Vagina (tissue), 2 donors: ENCODE results near the gene PTK7.
"Not testable (repeated sequence)": the region's sequence is repeated elsewhere in the genome, so short reads cannot be mapped to it uniquely, and the experiment has no call there.

ENCODE experiments used
- POLR2A ChIP-seq, 2 donors: fragments of 450-650 bp; IDR thresholded peaks; one replicate each; pipeline ENCODE4 v1.6.1; 2017; ENCODE audit warnings: antibody characterized with exemption in 2 of 2, mild to moderate bottlenecking in 2 of 2, moderate library complexity in 2 of 2
- POLR2AphosphoS5 ChIP-seq, 2 donors: sonication (generic); formaldehyde crosslinking; IDR thresholded peaks; one replicate each; pipeline ENCODE4 v1.9.0; 2017; ENCODE audit warnings: antibody characterized with exemption in 2 of 2, mild to moderate bottlenecking in 2 of 2, low read depth in 1 of 2; ENCODE audit not compliant: insufficient read depth in 1 of 2
- TF ChIP-seq, protein P1 (sequence below), 3 experiments: fragments of 450-650 bp in 2 of 3; fragments of 200-600 bp in 1 of 3; sonication (generic) in 1 of 3; IDR thresholded peaks; one replicate each; pipeline ENCODE4 v1.5.1; 2017 to 2019; ENCODE audit warnings: antibody characterized with exemption in 3 of 3, mild to moderate bottlenecking in 2 of 3, moderate library complexity in 2 of 3

GRCh38 chr6:43139973-43140372 is 63.9 kb downstream of the PTK7 start:
- not testable (repeated sequence) for TF ChIP-seq POLR2A (IDR thresholded peaks at IDR 0.05); POLR2AphosphoS5 (IDR thresholded peaks at IDR 0.05; ENCODE audit: insufficient read depth in 1 of 2, low read depth in 1 of 2)
- TF ChIP-seq, protein P1, sequence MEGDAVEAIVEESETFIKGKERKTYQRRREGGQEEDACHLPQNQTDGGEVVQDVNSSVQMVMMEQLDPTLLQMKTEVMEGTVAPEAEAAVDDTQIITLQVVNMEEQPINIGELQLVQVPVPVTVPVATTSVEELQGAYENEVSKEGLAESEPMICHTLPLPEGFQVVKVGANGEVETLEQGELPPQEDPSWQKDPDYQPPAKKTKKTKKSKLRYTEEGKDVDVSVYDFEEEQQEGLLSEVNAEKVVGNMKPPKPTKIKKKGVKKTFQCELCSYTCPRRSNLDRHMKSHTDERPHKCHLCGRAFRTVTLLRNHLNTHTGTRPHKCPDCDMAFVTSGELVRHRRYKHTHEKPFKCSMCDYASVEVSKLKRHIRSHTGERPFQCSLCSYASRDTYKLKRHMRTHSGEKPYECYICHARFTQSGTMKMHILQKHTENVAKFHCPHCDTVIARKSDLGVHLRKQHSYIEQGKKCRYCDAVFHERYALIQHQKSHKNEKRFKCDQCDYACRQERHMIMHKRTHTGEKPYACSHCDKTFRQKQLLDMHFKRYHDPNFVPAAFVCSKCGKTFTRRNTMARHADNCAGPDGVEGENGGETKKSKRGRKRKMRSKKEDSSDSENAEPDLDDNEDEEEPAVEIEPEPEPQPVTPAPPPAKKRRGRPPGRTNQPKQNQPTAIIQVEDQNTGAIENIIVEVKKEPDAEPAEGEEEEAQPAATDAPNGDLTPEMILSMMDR (IDR thresholded peaks at IDR 0.05) = not testable (repeated sequence)
